Adrenal gland (tissue), 12 donors: Measurements from ENCODE around the gene BSDC1. TPM values are rescaled to one million over a fixed set of nuclear protein-coding genes. Genes with fewer than 3 reads are reported as not detected.

Experiments used
- DNase-seq, 7 donors: peaks; one replicate each; pipeline ENCODE4 v3.0.0-alpha.2; 2019 to 2020
- H3K27ac ChIP-seq, 5 donors: fragments of 200-600 bp; sonication (generic) in 4 of 5; 1 replicate in 3 of 5; 2 replicates in 2 of 5; pipeline versions ENCODE4 v1.5.1 to v1.8.0; 2016 to 2020; ENCODE audit warnings: mild to moderate bottlenecking in 1 of 5
- H3K27me3 ChIP-seq: fragments of 200-600 bp; 2 replicates; pipeline ENCODE4 v1.8.0; 2021
- H3K36me3 ChIP-seq, 2 donors: fragments of 200-600 bp; replicated peaks in 1 of 2; 1 replicate in 1 of 2; 2 replicates in 1 of 2; pipeline versions ENCODE4 v1.5.1 to v1.8.0; 2018 to 2022
- H3K4me1 ChIP-seq, 2 donors: fragments of 200-600 bp; replicated peaks in 1 of 2; 1 replicate in 1 of 2; 2 replicates in 1 of 2; pipeline versions ENCODE4 v1.5.1 to v1.8.0; 2018 to 2021
- H3K4me3 ChIP-seq, 4 donors: fragments of 200-600 bp; sonication (generic) in 3 of 4; one replicate each; pipeline ENCODE4 v1.5.1; 2016 to 2018
- H3K9me3 ChIP-seq, 3 donors: fragments of 200-600 bp; sonication (generic) in 1 of 3; replicated peaks in 1 of 3; 1 replicate in 2 of 3; 2 replicates in 1 of 3; pipeline versions ENCODE4 v1.5.1 to v1.8.0; 2016 to 2021
- CTCF ChIP-seq, 6 experiments: fragments of 450-650 bp in 4 of 6; fragments of 200-600 bp in 2 of 6; sonication (generic) in 1 of 6; IDR thresholded peaks; 1 replicate in 5 of 6; 2 replicates in 1 of 6; pipeline versions ENCODE4 v1.5.1 to v1.8.0; 2016 to 2021; ENCODE audit warnings: antibody characterized with exemption in 6 of 6, mild to moderate bottlenecking in 2 of 6, moderate library complexity in 1 of 6
- POLR2A ChIP-seq, 2 donors: fragments of 450-650 bp; IDR thresholded peaks; one replicate each; pipeline ENCODE4 v1.6.1; 2017; ENCODE audit warnings: antibody characterized with exemption in 2 of 2, mild to moderate bottlenecking in 2 of 2, moderate library complexity in 1 of 2
- WGBS, 4 donors: extraction: QIAGEN DNeasy Blood & Tissue Kit in 2 of 4; methylation state at CpG; one replicate each; pipeline versions ENCODE4 v1.1.5 to v1.1.7; 2013 to 2017; 5-methylcytosine and 5-hydroxymethylcytosine counted together
- intact Hi-C, 2 donors: fragments of 100-400 bp; cut with DNase I; formaldehyde crosslinking; loops; one replicate each; pipeline versions ENCODE4 v1.14.1 to v1.15.0; 2022 to 2023
- polyA plus RNA-seq, 3 donors: library from polyadenylated mRNA; stranded (reverse); fragments of 200-250 nt in 2 of 3; fragments of 350-450 nt in 1 of 3; fragmentation: Illumina TruSeq in 1 of 3; extraction: RNeasy Lipid Tissue Mini Kit (QIAGEN cat#74804) in 1 of 3; gene quantifications; one replicate each; pipeline ENCODE4 v1.2.3, GENCODE V29; 2013 to 2014
- total RNA-seq, 9 donors: library from RNA; depleted of rRNA in 4 of 9; stranded (reverse); fragments of >200 nt in 4 of 9; fragments of 120-200 nt in 1 of 9; fragmentation: NEBNext Ultra II Directional in 1 of 9; extraction: Animal tissue kit (Norgen Biotek cat#: 25700) in 1 of 9; gene quantifications; one replicate each; pipeline versions ENCODE4 v1.1.0 to v1.2.4, GENCODE V29; 2013 to 2023
- donor health status: healthy with polysubstance abuse.
- donor health status: Bipolar disorder and iron deficiency.
- donor health status: DM: yes; HTN: yes; CAD: no.
- donor health status: DM: no; HTN: no; CAD: no.
- donor health status: DM: no; HTN: no; CAD: no.
- donor health status: DM: yes; HTN: yes; CAD: no.

BSDC1 gene
- total and polyA plus RNA-seq, 12 donors = 47.9 to 153 (median 107) TPM

- peak overlapping the region in 1 of 4 donors; percentile 4 for H3K4me3 ChIP-seq
Measured at GRCh38 chr1:32353431-32353830, 40.8 kb downstream of the BSDC1 start.

DNA sequence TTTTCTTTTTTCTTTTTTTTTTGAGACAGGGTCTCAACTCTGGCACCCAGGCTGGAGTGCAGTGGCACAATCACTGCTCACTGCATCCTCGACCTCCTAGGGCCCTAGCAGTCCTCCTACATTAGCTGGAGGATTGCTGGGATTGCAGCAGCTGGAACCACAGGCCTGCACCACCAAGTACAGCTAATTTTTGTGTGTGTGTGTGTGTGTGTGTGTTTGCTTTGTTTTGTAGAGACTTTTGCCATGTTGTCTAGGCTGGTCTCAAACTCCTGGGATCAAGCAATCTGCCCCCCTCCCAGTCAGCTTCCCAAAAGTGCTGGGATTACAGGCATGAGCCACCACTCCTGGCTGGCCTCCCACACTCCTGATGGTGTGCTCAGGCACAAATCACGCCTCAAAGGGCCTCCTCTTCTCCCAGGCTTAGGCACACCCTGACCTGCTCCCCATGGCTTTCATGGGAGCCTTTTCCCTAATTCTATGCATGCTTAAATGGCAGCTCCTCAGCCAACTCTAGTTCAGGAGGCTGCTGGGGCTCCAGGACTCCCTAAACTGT lies 41.3 kb downstream of the BSDC1 start:
- H3K27me3 ChIP-seq = no peaks in the 10 kb centered on the region
- WGBS, 4 donors = 35 to 56% (median 45%) methylated on average over 2 of the region's 2 CpGs
- no peaks in the 10 kb centered on the region for H3K9me3 ChIP-seq
- no peak overlapping the region for H3K4me3 ChIP-seq
- peaks cover 37 to 61% of the 10 kb centered on the region in 2 donors for H3K4me1 ChIP-seq
- no peak for TF ChIP-seq POLR2A (IDR thresholded peaks at IDR 0.05)
- TF ChIP-seq CTCF (IDR thresholded peaks at IDR 0.05) = no peak
- no peak for DNase-seq
- intact Hi-C loops = no loop called here
- H3K27ac ChIP-seq = peak overlapping the region; percentile 18 to 97 (median 93)
- H3K36me3 ChIP-seq = no peaks in the 10 kb centered on the region

More at GRCh38 chr1:32353431-32353830, 40.8 kb downstream of the BSDC1 start:
- no peaks in the 10 kb centered on the region for H3K27me3 ChIP-seq
- no peak for TF ChIP-seq CTCF (IDR thresholded peaks at IDR 0.05)
- TF ChIP-seq POLR2A (IDR thresholded peaks at IDR 0.05) = no peak
- intact Hi-C loops = no loop called here
- DNase-seq = no peak
- no peaks in the 10 kb centered on the region for H3K9me3 ChIP-seq
- 29 to 44% (median 35%) methylated on average over 2 of the region's 2 CpGs for WGBS, 4 donors
- H3K4me1 ChIP-seq = peaks cover 31 to 56% of the 10 kb centered on the region in 2 donors
- no peaks in the 10 kb centered on the region for H3K36me3 ChIP-seq
- peak overlapping the region; percentile 18 to 97 (median 93) for H3K27ac ChIP-seq

- intact Hi-C loops = no loop called here
- Histone ChIP-seq H3K36me3 (no peaks in the 10 kb centered on the region), H3K4me1 (peaks cover 43 to 67% of the 10 kb centered on the region in 2 donors), H3K27me3 (no peaks in the 10 kb centered on the region), H3K27ac (peak overlapping the region; percentile 44 to 97 (median 93)), H3K9me3 (no peaks in the 10 kb centered on the region), H3K4me3 (peak overlapping the region in 2 of 4 donors; percentile 35 to 66)
- whole genome bisulfite sequencing, 4 donors = 22 to 41% (median 33%) methylated on average over 5 to 8 of the region's 8 CpGs
- TF ChIP-seq CTCF (IDR thresholded peaks at IDR 0.05) (no peak), POLR2A (IDR thresholded peaks at IDR 0.05) (no peak)
- peak in 2 of 7 donors; percentile 41 to 51 for DNase-seq
Measured at GRCh38 chr1:32352239-32352745, 41.9 kb downstream of the BSDC1 start.

DNA sequence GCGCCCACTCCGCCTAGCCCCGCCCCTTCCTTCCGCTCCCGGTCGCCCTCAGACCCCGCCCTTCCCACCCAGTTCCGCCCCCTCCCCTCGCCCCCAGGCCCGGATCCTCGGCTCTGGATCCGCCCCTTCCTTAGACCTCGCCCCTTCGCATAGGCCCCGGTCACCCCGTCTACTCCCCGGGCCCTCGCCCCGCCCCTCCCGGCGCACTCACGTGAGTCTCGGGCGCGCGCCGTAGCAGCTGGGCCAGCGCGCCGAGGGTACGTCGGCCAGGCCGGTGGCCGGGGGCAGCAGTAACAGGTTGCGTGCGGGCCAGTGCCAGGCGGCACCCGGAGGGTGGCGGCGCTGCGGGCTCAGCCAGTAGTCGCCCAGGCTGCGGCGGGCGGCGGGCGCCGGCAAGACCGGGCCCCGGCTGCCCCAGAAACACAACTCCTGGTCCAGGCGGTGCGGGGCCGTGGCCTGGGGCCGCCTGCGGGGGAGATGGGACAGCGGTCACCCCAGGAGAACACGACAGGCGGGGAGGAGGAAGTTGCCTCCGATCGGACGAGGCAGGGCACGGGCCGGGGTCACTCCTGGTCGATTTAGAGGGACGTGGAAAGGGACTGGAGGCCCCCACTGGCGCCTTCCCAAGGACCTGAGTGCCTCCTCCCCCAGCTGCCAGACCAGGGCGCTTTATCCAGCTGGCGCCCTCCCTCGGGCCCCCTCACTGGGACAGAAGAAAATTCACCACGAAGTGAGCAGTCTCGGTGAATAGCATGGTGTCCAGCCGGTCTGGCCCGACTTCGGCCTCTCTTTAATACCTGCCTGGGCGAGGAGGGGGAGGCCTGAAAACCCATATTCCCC lies 42.6 kb downstream of the BSDC1 start:
- Histone ChIP-seq H3K4me3 (peak overlapping the region; percentile 35 to 70 (median 61)), H3K27ac (peak overlapping the region; percentile 44 to 97 (median 93)), H3K9me3 (no peaks in the 10 kb centered on the region), H3K36me3 (no peaks in the 10 kb centered on the region), H3K27me3 (no peaks in the 10 kb centered on the region), H3K4me1 (peaks cover 43 to 69% of the 10 kb centered on the region in 2 donors)
- TF ChIP-seq CTCF (IDR thresholded peaks at IDR 0.05) (peak in 1 of 6 experiments; percentile 3), POLR2A (IDR thresholded peaks at IDR 0.05) (peak; percentile 93 to 97)
- 0 to 11% (median 1%) methylated on average over 9 to 75 of the region's 75 CpGs for WGBS, 4 donors
- intact Hi-C loops = no loop called here
- peak; percentile 95 to 96 (median 96) for DNase-seq
